Stimulated activated CD4-positive, alpha-beta T cell treated with anti-CD3 and anti-CD28 coated beads, Interleukin-12 subunit alpha, Interleukin-12 subunit beta, amount 100 ng/mL, for 24 hours (primary cell): ENCODE measurements around the gene POU2F3.

Experiments
- DNase-seq, 2 experiments: peaks; one replicate each; pipeline ENCODE4 v3.0.0-alpha.2; 2020; ENCODE audit warnings: low read depth in 2 of 2

The POU2F3 gene

GRCh38 chr11:120226714-120227113, 13.2 kb upstream of the POU2F3 start:
- DNase-seq, result no peak

GRCh38 chr11:120227228-120227852, 12.6 kb upstream of the POU2F3 start:
- no peak for DNase-seq

- DNase-seq, result no peak
Observed at GRCh38 chr11:120228794-120229384, 11.1 kb upstream of the POU2F3 start.

- DNase-seq, result no peak
Observed at GRCh38 chr11:120229451-120230424, 10.2 kb upstream of the POU2F3 start.

GRCh38 chr11:120230433-120231071, 9.4 kb upstream of the POU2F3 start:
- DNase-seq, result no peak

GRCh38 chr11:120231963-120232362, 8.0 kb upstream of the POU2F3 start:
- DNase-seq, result no peak

- no peak for DNase-seq
Observed at GRCh38 chr11:120233207-120233803, 6.6 kb upstream of the POU2F3 start.

GRCh38 chr11:120235024-120235628, 4.8 kb upstream of the POU2F3 start:
- DNase-seq, result peak; percentile 24 to 53

GRCh38 chr11:120236169-120237107, 3.5 kb upstream of the POU2F3 start:
- no peak for DNase-seq

- no peak for DNase-seq
Observed at GRCh38 chr11:120238968-120239620, 846 bp upstream of the POU2F3 start.

GRCh38 chr11:120240866-120241265, 926 bp downstream of the POU2F3 start:
- DNase-seq, result no peak

GRCh38 chr11:120241277-120241676, 1.3 kb downstream of the POU2F3 start:
- DNase-seq, result no peak

GRCh38 chr11:120243221-120243620, 3.3 kb downstream of the POU2F3 start:
- DNase-seq, result no peak

- no peak for DNase-seq
Observed at GRCh38 chr11:120244476-120245365, 4.8 kb downstream of the POU2F3 start.

- DNase-seq, result no peak
Observed at GRCh38 chr11:120245434-120245833, 5.5 kb downstream of the POU2F3 start.

GRCh38 chr11:120248551-120249278, 8.8 kb downstream of the POU2F3 start:
- DNase-seq, result no peak

- no peak for DNase-seq
Observed at GRCh38 chr11:120249279-120250262, 9.6 kb downstream of the POU2F3 start.
